Measurements from ENCODE around the gene CDH4.

CDH4 gene

DNA sequence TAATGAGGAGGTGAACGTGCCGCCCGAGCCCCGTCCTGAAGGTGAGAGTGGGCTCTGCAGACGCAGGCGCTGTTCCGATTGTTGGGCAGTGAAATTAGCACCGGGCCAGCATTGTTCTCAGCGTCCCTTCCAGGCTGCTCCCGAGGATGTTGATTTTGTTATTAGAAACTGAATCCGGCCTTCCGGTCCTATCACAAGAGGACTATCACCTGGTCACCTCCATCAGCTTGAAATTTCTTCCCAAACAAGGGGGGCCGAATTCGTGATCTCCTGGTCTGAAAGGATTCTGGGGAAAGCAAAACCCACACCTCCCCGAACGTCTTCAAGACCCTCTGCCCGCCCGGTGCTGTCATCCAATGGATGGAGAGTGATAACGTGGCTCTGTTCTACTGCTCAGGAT is 627.6 kb downstream of the CDH4 start:
- no peak for DNase-seq

DNA sequence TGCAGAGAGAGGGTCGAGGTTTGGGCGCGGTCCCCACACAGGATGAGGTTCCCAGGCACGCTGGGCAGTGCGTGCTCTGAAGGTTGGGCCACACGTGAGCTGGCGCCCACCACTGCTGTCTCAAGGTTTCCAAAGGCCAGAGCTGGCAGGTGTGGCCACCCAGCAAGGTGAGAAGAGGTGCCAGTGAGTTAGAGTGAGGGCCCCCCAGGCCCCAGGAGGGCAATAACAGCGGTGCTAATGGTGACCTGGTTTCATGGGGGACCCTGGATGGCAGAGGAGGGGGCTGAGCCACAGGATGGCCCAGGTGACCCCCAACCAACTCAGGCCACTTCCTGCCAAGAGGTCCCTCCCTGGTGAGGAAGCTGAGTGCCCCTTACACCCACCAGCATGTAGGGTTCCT is 628.6 kb downstream of the CDH4 start:
- no peak for DNase-seq

DNA sequence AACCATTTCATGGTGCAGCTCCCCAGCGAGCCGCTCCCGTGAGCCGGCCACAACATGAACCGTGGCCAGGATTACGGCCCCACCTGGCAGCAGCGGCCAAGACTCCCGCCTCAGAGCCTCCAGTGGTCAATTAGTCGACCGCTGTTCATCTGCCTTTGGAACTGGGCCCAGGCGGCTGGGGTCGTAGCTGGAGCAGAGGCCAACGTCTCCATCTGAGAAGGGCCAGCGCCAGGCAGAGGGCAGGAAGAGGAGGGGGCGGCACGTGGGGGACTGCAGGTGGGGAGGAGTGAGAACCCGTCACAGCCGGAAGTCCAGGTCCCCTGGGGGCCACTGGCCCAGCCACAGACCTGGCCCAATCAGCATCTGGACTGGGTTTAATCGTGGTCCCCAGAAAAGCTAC is 629.4 kb downstream of the CDH4 start:
- DNase-seq: no peak

DNA sequence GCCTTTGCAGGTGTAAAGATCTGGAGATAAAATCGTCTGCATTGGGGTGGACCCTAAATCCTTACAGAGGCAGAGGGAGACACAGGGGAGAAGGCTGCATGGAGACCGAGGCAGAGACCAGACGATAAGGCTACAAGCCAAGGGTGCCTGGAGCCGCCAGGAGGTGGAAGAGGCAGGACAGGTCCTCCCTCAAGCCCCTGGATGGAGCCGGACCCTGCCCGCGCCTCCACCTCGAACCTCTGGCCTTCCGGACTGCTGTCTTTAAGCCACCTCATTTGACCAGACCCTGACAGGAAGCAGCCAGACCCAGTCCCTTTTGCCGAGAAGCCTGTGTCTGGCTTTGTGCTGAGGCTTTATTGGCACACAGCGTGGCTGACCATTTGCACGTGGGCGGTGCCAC is 629.8 kb downstream of the CDH4 start:
- DNase-seq: no peak

DNA sequence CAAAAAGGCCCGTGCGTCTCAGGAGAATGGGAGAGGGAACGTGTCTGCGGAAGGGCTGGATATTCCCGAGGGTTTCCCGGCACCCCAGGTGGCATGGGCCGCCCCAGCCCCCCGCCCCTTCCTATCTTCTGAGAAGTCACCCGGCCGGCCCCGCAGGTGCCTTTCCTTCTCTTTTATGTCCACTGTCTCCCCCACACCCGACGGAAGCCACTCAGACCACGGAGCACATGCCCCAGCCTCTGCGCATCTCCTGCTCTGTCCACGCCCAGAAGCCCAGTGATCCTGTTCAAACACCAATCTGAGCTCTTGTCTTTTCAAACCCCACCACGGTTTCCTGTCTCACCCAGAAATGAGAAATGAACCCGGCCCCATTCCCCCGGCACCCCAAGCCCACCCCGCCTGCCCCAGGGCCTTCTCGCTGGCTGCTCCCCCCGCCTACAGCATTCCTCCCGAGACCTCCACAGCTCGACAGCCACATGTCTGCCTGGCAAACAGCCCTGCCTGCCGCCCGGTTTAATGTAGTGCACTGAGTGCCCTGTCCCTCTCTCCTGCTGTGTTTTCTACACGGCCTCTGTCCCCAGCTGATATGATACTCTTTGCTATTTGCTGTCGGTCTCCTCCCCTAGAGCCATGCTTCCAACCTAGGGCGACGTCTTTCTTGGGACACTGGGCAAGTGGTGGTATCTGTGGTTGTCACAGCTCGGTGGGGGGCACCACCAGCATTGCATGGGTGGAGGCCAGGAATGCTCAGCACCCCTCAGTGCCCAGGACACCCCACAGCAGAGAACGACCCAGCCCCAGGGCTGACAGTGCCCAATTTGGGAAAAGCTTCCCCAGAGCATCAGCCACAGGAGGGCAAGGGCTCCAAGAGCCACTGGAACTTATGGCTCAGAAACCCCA is 630.9 kb downstream of the CDH4 start:
- DNase-seq: no peak

DNA sequence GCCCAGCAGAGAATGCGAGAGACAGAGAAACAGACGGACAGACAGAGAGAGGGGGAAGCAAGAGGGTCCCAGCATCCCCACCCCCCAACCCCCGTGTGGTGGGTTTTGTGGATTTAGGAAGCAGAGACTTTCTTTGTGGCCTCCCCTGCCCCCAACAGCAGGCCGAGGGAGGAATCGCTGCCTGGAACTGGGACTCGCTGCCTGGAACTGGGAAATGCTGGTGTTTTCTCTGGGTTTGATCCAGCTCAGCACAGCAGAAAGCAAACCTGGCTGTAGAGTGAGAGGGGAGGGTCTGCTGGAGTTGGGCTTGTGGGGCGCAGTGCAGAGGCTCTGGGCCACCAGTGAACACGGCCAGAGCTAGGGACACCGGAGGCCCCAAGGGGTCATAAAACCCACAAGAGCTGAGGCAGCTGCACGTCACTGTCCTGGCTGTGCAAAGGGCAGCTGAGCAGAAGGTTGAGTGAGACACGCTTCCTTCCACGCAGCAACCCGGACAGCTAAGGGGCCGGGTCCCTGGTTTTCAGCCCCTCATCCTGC is 631.9 kb downstream of the CDH4 start:
- no peak for DNase-seq

DNA sequence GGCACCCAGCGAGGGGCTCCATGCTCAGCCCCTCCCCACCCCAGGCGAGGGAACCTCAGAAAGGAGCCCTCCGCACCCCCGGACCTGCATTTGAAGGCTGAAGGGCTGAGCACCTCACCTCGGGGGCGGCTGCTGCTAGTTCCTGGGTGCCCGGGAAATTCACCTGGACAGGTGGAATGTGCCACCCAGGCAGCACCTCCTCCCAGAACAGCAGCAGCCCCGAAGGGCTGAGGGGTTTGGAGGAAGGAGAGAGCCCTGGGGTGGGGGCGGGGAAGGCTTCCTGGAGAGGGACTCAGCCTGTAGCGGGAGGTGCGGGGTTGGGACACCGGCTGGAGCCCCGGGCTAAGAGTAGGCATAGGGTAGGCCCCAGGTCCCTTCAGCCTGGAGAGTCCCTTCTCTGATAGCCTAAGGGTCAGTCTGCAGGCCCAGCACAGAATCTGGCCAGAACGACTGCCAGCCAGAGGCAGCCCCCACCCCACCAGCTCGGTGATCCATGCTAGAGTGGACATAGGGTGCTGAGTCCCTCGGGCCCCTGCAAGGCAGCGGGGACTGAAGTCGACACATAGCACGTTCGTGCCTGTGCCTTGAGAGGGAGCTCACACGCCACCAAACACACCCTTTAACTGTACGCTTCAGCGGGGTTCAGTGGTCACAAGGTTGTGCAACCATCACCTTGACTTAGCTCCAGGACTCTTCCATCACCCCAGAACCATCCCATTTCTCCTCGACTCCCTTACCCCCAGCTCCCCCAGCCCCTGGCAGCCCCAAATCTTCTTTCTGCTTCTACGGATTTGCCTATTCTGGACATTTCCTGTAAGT is 632.7 kb downstream of the CDH4 start:
- no peak for DNase-seq

DNA sequence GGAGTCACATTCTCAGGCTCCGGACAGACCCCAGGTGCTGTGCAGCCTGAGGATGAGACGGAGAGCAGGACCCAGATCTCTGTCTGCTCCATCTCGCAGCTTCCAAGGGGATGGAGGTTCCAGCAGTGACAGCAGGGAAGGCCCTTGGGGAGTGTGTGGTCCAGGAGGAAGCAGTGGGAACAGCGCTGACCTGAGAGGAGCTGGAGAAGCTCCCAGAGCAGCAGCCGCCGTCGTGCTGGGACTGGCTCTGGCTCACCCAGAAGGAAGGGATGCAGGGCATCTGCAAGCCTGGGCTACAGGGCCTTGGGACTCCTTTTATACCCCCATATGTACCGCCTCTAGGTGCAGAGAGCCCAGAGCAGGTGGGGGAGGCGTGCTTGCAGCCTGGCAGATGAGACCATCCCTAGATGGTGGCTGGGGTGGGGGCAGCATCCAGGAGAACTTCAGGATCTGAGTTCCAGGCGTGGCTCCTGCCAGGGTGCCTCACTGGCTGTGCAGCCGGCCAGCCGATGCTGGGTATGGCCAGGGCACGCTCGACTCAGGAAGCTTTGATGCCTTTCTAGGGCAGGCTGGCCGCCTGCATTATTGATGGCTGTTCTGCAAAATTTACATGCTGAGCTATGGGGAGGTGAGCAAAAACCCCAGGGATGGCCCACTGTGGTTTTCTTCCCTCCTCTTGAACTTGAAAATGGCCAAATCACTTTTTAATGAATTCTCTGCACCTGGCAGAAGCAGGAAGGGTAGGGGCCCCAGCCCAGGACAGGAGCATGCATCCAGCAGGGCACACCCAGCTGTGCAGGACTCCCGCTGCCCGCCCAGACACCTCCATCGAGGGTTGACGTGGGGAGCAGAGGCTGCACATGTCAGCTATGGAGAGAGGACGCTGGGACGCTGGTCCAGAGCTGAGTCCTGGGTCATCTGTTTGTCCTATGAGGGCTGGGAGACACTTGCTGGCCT is 634.0 kb downstream of the CDH4 start:
- DNase-seq: no peak

DNA sequence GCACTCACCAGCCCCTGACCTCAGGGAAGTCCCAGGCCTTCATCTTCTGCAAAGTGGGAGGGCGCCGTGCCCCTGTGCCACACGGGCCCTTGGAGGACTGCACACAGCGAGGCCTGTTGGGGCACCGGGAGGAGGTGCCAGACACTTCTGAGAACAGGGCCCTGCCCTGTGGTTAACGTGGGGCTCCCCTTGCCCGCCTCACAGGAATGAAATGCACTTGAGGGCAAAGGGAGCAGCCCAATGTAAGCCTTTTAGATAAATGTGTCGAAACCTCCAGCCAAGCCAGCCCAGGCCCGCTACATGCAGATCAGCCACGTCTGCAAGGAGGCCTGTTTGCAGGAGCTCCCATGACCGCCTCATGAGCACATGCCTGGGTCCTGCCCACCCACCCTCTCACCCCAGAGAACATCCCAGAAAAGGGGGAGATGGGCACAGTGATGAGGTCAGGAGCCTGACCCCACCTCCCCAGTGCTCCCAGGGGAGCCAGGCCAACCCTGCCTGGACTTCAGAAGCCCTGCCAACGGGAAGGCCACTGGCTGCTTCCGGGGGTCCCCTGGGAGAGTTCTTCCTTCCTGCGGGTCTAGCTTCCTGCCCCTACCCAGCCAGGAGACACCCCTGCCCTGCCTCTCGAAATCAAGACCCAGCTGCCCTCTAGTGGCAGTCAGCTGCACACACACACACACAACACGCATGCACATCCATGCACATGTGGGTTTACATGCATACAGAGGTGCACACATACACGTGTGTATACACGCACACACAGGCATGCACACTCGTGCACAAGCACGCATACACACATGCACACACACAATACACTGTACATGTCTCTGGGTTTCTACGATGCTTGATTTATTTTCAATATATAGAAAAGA is 634.9 kb downstream of the CDH4 start:
- no peak for DNase-seq

DNA sequence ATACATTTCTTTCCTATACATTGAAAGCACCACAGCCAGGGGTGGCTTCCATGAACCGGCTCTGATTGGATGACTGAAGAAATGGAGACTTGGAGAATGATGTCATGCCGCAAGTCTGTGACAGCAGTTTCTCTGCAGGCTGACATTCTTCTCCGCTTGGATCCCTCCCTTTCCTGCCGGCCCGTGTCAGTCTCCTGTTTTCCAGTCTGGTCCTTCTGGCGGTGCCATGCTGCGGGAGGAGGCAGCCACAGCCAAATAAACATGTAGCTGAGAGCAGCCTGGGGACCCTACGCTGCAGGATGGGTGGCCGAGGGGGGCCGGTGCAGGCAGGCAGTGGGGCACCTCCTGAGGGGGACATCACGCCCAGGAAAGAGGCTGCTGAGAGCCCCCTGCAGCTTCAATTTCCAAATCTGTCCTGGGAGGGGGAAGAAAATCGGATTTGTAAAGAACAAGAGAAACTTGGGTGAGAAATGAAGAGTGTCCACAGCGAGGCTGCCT is 635.6 kb downstream of the CDH4 start:
- no peak for DNase-seq

DNA sequence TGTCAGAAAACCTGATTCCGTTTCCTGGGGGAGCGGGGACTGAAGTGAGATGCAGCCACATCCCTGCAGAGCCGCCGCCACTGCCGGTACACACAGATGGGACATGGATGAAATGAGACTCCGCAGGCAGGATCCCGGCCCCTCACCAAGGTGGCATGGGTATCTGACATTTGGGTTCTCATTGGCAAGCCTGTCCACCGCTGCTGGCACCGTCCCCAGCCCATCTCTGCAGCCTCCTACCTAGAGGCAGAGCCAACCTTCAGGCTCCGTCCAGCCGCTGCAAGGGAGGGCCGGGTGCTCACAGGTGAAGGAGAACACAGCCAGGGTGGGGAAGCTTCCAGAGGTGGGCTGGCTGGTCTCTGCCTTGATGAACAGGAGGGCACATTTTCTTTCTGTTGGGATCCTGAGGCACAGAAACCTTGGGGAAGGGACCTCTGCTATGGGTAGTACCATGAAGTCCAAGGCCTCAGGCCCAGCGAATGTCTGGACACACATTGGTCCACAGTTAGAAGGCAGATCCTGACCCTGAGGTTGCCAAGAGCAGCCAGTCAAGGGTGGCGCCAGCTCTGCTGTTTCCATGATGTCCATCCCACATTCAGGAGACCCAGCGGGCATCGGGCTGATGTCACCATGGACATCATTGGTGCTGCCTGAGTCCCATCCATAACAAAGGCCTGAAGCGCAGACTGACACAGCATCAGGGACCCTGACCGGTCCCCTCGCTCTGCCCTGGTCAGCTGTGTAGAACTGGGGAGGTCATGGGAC is 636.2 kb downstream of the CDH4 start:
- no peak for DNase-seq

DNA sequence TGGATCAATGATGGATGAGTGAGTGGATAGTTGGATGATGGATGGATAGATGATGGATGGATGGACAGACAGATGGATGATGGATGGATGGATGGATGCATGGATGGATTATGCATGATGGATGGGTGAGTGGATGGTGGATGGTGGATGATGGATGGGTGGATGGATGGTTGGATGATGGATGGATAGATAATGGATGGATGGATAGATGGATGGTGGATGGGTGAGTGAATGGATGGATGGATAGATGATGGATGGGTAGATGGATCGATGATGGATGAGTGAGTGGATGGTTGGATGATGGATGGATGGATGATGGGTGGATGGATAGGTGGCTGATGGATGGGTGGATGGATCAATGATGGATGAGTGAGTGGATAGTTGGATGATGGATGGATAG is 637.6 kb downstream of the CDH4 start:
- DNase-seq: no peak

DNA sequence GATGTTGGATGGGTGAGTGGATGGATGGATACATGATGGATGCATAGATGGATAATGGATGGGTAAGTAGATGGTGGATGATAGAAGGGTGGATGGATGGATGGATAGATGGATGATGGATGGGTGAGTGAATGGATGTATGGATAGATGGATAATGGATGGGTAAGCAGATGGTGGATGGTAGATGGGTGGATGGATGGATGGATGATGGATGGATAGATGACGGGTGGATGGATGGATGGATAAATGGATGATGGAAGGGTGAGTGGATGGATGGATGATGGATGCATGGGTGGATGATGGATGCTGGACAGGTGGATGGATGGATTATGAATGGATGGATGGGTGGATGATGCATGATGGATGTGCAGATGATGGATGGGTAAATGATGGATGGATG is 638.1 kb downstream of the CDH4 start:
- no peak for DNase-seq

DNA sequence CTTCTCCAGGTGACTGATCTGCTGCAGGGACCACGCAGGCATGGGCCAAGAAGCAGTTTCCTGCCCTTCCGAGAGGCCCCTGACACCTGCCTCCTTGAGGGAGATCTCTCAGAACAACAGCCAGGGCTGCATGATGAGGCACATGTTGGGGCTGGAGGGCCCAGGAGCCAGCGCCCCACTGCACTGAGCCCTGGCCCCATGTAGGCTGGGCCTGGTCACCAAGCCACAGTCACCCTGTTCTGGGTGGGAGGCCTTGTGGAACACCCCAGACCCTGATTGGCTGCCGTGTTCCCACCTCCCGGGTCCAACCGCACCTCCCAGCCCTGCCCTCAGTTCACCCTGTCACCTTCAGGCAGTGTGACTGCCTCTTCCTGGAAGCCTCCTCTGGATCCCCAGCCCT is 639.4 kb downstream of the CDH4 start:
- DNase-seq: no peak

DNA sequence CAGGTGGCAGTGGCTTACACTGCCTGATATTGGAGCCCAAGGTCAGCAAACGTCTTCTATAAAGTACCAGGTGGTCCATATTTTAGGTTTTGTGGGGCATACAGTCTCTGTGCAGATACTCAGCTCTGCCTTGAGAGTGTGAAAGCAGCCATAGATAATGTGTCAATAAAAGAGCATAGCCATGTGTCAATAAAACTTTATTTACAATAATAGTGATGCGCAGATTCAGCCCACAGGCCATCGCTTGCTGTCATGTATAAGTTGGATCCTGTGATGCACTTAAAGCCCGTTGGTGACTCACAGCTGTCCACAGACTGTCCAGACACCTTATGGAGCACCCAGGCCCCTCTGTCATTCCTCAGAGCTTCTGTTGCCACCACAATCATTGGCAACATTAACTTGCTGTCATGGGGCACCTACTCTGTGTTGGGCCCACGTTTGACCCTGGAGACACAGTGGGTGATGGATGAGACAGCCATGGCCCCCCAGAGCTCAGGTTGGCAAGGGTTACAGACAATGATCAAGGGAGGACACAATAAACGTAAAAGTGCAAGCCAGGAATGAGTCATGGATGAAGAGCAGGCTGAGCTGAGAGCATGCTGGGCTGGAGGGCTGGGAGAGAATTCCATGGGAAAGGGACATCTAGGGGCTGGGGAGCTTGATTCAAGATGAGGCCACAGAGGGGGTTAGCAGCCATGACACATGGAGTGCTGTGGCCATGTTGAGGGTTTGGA is 640.0 kb downstream of the CDH4 start:
- DNase-seq: no peak

DNA sequence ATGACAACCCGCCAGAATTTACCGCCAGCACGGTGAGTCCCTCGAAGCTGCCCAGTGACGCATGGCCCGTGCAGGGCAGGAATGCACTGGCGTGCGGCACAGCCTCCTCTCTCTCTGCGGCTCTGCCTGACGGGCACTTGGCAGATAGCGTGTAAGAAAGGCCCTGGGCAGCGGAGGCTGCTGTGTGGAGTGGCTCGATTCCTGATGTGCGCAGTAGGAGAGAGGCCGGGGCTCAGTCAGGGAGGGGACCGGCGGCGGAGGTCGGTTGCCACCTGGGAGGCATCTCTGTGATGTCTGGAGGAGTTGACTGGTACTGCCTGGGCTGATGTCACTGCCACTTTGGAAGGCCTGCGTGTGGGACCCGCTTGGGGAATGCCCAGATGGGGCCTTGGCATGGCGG is 643.0 kb downstream of the CDH4 start:
- DNase-seq: no peak

DNA sequence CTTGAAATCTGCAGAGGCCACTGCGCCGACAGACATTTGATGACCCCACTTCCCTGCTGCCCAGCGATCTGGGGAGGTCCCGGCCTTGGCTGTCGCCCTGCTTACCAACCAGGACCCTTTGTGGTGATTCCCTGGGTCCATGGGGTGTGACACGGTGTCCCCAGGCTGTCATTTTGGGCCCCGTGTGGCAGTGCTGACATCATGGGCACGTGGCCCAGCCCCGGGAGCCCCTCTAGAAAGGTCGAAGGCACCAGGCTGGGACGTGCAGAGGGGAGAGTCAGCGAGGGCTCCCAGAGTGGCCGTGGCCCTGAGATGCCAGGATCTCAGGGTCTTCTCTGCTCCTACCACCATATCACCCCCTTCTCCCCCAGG is 643.6 kb downstream of the CDH4 start:
- DNase-seq: no peak

DNA sequence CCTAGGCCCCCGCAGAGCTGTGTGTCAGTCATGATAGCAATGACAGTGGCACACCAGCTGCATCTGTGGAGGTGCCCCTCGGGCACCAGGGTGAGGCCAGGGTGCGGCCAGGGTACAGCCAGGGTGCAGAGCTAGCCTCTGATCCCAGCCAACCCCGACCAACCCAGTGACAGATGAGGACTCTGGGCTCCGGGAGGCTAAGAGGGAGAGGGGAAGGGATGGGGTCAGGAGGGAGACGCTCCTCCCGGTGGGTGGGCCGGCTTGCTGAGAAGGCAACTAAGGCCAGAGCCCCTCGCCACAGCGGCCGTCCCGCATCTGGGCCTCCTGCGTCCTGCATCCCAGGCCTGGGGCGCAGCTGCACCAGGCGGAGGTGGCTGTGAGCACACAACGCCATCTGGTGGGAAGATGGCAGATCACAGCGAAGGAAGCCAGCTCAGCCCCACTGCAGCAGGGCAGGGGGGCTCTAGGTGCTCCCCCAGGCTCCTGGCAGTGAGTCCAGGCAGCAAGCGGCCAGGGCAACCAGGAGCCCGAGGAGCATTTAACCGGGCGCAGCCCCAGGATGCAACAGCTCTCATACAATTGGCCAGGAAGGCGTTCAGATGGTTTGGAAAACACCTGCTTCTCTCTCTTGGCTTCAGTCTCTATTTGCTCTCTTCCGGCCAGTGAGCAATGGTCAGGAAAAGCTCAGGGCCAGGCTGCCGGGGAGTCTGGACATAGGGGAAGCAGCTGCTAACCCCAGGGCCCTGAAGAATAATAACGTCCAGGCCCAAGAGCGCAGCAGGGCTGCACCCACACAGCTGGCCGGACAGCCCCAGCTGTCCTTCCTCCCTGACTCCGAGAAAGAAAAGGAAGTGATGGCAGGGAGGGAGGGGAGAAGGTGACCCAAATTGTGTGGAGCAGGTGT is 644.2 kb downstream of the CDH4 start:
- DNase-seq: peak; percentile 2

All from NCI-H510A treated with DMSO at 0.1 percent for 48 hours (cell line).